HL-60 (cell line): ENCODE measurements around the gene LRFN2.

Experiments used
- DNase-seq, 2 experiments: peaks; one replicate each; pipeline ENCODE4 v3.0.0-alpha.2; 2010 to 2020; ENCODE audit warnings: low read depth in 1 of 2, low spot score in 1 of 2
- H3K27ac ChIP-seq: fragments of 250-450 bp; sonication (Bioruptor Pico); replicated peaks from 2 replicates; pipeline ENCODE4 v1.5.1; 2020; ENCODE audit warnings: mild to moderate bottlenecking, moderate library complexity
- H3K27me3 ChIP-seq: fragments of 250-450 bp; sonication (Bioruptor Pico); 2 replicates; pipeline ENCODE4 v1.5.1; 2021; ENCODE audit warnings: mild to moderate bottlenecking, moderate library complexity; ENCODE audit not compliant: insufficient read depth, poor library complexity, severe bottlenecking
- H3K4me3 ChIP-seq: replicated peaks from 2 replicates; pipeline ENCODE4 v1.5.1; 2011; ENCODE audit warnings: mild to moderate bottlenecking, control low read depth, low read length; ENCODE audit not compliant: insufficient read depth
- GABPA ChIP-seq: IDR thresholded peaks from 2 replicates; pipeline ENCODE4 v1.6.1; 2012; ENCODE audit warnings: low read depth
- POLR2AphosphoS5 ChIP-seq: IDR thresholded peaks from 2 replicates; pipeline ENCODE4 v1.6.1; 2012; ENCODE audit warnings: low read depth
- SPI1 ChIP-seq: IDR thresholded peaks from 2 replicates; pipeline ENCODE4 v1.6.1; 2012; ENCODE audit warnings: low read depth, mild to moderate bottlenecking, borderline replicate concordance
- TF ChIP-seq, protein P1 (sequence below): IDR thresholded peaks from one replicate; pipeline ENCODE4 v1.5.1; 2011; ENCODE audit warnings: low read length, control low read depth, inconsistent platforms; ENCODE audit not compliant: insufficient read depth
- TF ChIP-seq, protein P2 (sequence below): IDR thresholded peaks from 2 replicates; pipeline ENCODE4 v1.6.1; 2012; ENCODE audit warnings: low read depth; ENCODE audit not compliant: insufficient replicate concordance

LRFN2 gene

GRCh38 chr6:40426346-40427066 lies 160.7 kb downstream of the LRFN2 start:
- DNase-seq, result no peak
- Histone ChIP-seq H3K4me3 (no peak overlapping the region), H3K27ac (no peak overlapping the region), H3K27me3 (no peaks in the 10 kb centered on the region)
- TF ChIP-seq GABPA (no peak), SPI1 (no peak)

DNA sequence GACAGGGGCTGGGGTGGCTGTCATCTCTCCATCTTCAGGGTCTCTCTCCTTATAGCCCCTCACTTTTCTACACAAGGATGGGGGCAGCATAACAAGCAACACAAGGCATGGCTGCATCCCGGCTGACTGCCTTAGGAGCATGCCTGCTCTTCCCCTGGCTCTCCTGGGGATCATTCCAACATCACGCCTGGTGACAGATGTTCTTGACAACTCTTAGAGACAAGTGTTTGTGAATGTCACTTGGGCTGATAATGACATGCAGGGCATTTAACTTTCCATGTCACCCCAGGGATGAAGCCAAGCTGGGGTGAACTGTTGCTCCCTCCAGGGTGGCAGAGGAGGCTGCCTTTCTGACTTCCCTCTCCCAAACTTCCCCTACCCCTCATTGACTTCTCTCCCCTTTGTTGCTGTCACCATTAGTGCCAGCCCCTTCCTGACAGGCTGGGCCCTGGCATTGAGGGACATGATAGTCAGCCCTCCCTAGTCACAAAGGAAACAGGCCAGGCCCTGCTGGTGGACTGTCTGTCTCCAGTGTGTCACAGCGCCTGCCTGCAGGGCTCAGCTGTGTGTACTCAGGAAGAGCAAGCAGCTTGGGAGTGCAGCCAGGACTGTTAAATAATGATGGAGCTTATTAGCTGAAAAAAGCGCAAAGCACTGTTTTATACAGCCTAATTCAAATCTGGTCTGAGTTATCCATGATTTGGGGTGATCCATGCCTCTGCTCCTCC lies 161.8 kb downstream of the LRFN2 start:
- Histone ChIP-seq H3K27ac (no peak overlapping the region), H3K4me3 (no peak overlapping the region), H3K27me3 (no peaks in the 10 kb centered on the region)
- no peak for DNase-seq
- TF ChIP-seq SPI1 (no peak), GABPA (no peak), POLR2AphosphoS5 (no peak)
- TF ChIP-seq, protein P1, sequence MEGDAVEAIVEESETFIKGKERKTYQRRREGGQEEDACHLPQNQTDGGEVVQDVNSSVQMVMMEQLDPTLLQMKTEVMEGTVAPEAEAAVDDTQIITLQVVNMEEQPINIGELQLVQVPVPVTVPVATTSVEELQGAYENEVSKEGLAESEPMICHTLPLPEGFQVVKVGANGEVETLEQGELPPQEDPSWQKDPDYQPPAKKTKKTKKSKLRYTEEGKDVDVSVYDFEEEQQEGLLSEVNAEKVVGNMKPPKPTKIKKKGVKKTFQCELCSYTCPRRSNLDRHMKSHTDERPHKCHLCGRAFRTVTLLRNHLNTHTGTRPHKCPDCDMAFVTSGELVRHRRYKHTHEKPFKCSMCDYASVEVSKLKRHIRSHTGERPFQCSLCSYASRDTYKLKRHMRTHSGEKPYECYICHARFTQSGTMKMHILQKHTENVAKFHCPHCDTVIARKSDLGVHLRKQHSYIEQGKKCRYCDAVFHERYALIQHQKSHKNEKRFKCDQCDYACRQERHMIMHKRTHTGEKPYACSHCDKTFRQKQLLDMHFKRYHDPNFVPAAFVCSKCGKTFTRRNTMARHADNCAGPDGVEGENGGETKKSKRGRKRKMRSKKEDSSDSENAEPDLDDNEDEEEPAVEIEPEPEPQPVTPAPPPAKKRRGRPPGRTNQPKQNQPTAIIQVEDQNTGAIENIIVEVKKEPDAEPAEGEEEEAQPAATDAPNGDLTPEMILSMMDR, result no peak
- TF ChIP-seq, protein P2, sequence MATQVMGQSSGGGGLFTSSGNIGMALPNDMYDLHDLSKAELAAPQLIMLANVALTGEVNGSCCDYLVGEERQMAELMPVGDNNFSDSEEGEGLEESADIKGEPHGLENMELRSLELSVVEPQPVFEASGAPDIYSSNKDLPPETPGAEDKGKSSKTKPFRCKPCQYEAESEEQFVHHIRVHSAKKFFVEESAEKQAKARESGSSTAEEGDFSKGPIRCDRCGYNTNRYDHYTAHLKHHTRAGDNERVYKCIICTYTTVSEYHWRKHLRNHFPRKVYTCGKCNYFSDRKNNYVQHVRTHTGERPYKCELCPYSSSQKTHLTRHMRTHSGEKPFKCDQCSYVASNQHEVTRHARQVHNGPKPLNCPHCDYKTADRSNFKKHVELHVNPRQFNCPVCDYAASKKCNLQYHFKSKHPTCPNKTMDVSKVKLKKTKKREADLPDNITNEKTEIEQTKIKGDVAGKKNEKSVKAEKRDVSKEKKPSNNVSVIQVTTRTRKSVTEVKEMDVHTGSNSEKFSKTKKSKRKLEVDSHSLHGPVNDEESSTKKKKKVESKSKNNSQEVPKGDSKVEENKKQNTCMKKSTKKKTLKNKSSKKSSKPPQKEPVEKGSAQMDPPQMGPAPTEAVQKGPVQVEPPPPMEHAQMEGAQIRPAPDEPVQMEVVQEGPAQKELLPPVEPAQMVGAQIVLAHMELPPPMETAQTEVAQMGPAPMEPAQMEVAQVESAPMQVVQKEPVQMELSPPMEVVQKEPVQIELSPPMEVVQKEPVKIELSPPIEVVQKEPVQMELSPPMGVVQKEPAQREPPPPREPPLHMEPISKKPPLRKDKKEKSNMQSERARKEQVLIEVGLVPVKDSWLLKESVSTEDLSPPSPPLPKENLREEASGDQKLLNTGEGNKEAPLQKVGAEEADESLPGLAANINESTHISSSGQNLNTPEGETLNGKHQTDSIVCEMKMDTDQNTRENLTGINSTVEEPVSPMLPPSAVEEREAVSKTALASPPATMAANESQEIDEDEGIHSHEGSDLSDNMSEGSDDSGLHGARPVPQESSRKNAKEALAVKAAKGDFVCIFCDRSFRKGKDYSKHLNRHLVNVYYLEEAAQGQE, result no peak

DNA sequence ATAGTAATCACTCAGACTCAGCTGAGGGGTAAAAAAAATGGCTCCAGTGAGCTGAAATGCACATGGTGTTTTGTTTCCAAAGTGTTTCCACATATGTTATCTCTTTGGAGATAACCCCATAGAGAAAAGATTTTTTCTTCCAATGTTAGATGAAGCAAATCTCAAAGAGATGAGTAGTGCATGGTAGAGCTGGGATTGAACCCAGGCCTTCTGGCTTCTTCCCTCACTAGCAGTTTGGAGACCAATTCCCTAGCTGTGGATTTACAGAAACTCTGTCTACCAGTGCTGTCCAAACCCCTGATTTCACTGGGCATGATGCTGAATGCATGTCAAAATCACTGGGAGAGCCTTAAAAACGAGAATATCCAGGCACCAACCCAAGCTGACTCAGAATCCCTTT lies 165.1 kb downstream of the LRFN2 start:
- Histone ChIP-seq H3K27ac (no peak overlapping the region), H3K4me3 (no peak overlapping the region), H3K27me3 (no peaks in the 10 kb centered on the region)
- TF ChIP-seq, protein P2, result no peak
- no peak for TF ChIP-seq GABPA
- TF ChIP-seq, protein P1, result no peak
- no peak for TF ChIP-seq SPI1
- no peak for TF ChIP-seq POLR2AphosphoS5
- DNase-seq, result no peak

GRCh38 chr6:40419946-40420728 lies 167.0 kb downstream of the LRFN2 start:
- Histone ChIP-seq H3K4me3 (no peak overlapping the region), H3K27me3 (no peaks in the 10 kb centered on the region), H3K27ac (no peak overlapping the region)
- no peak for DNase-seq
- TF ChIP-seq, protein P1, result no peak
- TF ChIP-seq POLR2AphosphoS5, result no peak
- TF ChIP-seq GABPA, result no peak
